Heart left ventricle (tissue), 13 donors: ENCODE measurements around the gene POLE3.

ENCODE experiments used
- POLR2A ChIP-seq, 2 donors: fragments of 450-650 bp; IDR thresholded peaks; one replicate each; pipeline ENCODE4 v1.6.1; 2017; ENCODE audit warnings: antibody characterized with exemption in 2 of 2, mild to moderate bottlenecking in 2 of 2, moderate library complexity in 2 of 2
- TF ChIP-seq, protein P1 (sequence below), 12 donors: fragments of 200-600 bp; sonication (generic) in 4 of 12; IDR thresholded peaks; one replicate each; pipeline versions ENCODE4 v1.5.0 to v1.8.0; 2018 to 2022; ENCODE audit warnings: antibody characterized with exemption in 12 of 12, mild to moderate bottlenecking in 5 of 12
- donor health status: ischemic (EF 13 %, LVEDD 7.1; RV severe dilation, severe dysfunction).
- donor health status: DM: no; HTN: yes; CAD: no.
- donor health status: DM: no; HTN: no; CAD: no.
- donor health status: ischemic (EF 25% LVEDD 6.9; RV normal size, moderate dysfunction).
- donor health status: ischemic (EF 25% LVEDD 5.7; RV mildly dilated, moderate dysfunction).
- donor health status: ischemic (EF 35%, LVEDD 5.7; RV mildly dilated, moderate dysfunction).
- donor health status: nonischemic (EF 11% LVEDD 7.7; RV severe dilation, severe dysfunction).
- donor health status: DM: yes; HTN: yes; CAD: no.
- donor health status: PGD.
- donor health status: ischemic (EF 29% LVEDD 5.4; RV normal size, mild dysfunction).
- donor health status: nonischemic (EF 23%, LVEDD 6.1; RV moderate dilation, normal function).

DNA sequence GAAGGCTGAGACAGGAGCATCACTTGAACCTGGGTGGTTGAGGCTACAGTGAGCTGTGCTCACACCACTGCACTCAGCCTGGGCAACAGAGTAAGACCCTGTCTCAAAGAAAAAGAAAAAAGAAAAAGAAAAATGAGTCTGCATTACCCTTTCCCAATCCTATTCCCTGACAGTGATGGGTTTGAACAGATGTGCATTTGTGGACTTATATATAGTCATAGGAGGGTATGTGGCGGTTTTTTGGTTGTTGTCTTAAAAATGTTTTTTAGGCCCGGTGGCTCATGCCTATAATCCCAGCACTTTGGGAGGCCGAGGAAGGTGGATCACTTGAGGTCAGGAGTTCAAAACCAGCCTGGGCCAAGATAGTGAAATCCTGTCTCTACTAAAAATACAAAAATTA is 47.1 kb downstream of the POLE3 start:
- TF ChIP-seq, protein P1, sequence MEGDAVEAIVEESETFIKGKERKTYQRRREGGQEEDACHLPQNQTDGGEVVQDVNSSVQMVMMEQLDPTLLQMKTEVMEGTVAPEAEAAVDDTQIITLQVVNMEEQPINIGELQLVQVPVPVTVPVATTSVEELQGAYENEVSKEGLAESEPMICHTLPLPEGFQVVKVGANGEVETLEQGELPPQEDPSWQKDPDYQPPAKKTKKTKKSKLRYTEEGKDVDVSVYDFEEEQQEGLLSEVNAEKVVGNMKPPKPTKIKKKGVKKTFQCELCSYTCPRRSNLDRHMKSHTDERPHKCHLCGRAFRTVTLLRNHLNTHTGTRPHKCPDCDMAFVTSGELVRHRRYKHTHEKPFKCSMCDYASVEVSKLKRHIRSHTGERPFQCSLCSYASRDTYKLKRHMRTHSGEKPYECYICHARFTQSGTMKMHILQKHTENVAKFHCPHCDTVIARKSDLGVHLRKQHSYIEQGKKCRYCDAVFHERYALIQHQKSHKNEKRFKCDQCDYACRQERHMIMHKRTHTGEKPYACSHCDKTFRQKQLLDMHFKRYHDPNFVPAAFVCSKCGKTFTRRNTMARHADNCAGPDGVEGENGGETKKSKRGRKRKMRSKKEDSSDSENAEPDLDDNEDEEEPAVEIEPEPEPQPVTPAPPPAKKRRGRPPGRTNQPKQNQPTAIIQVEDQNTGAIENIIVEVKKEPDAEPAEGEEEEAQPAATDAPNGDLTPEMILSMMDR (IDR thresholded peaks at IDR 0.05), result no peak
- TF ChIP-seq POLR2A (IDR thresholded peaks at IDR 0.05), result no peak
